ENCODE results near the gene GPX2.

DNA sequence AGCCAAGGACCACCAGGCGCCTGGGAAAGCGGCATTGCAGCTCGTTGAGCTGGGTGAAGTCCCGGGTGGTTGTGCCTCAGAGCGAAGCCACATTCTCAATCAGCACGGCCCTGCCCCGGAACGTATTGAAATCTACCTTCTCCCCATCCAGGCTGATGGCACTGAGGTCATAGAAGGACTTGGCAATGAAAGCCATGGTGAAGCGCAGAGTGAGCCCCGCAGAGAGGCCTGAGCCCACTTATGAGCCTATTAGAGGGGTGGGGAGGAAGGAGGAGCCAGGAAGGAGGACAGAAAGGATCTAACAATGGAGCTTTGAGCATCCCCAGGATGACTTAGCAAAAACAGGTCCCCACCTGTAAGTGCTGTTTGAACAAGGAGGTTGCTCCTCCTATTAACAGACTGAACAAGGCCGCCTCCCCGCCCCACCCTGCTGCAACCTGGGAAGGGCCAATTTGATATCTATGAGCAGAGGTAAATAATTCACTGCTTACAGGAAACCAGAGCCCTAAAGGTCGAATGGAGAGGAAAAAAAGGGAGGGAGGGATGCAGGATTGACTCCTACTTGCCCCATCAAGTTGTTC is at the start of gene GPX2:
- TF ChIP-seq POLR2AphosphoS5 (IDR thresholded peaks at IDR 0.05; ENCODE audit: borderline replicate concordance, low read depth, low read length) (no peak), EZH2 (IDR thresholded peaks at IDR 0.05) (no peak), FOXP2 (optimal IDR thresholded peaks at IDR 0.05; ENCODE audit: control extremely low read depth, extremely low read length, insufficient read depth) (no peak)
